ENCODE results near the gene KIF13A.
A peak's percentile ranks its signal among the peaks of the same experiment; 100 is the strongest.

Gene KIF13A

DNA sequence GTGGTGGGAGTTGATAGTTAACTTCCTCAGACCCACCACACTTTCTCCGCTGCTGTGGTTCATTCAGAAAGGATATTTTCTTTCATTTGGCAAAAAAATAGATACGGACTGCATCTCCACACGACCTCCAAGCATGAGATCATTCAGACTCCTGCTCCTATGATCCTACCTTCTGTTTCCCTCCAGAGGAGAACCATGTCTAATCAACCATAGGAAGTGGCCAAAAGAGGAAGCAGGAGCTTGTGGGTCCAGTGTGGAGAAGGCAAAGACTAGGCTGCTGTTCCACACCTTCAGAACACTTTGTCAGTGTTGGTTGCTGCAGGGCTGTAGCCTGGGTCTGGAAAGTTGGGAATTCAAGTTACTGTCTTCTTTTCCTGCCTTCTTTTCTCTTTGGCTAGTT lies 10.6 kb upstream of the KIF13A start:
- no peaks in the 10 kb centered on the region for H3K27me3 ChIP-seq (ENCODE audit: insufficient read depth, low read length, poor library complexity)
- H3K18ac ChIP-seq (ENCODE audit: low read length): no peak overlapping the region
- no peaks in the 10 kb centered on the region for H3K79me2 ChIP-seq (ENCODE audit: control insufficient read depth, insufficient read depth, low read length)
- H2BK15ac ChIP-seq (replicated peaks; ENCODE audit: low read depth): no peak overlapping the region
- H3K4ac ChIP-seq (ENCODE audit: low read depth, low read length): no peak overlapping the region
- no peak overlapping the region for H3K4me2 ChIP-seq (ENCODE audit: low read length)
- no peaks in the 10 kb centered on the region for H3K4me1 ChIP-seq (ENCODE audit: control insufficient read depth, low read depth, low read length)
- no peak overlapping the region for H3K9ac ChIP-seq (ENCODE audit: low read length)
- WGBS (ENCODE audit: extremely low coverage, insufficient coverage, low lambda C conversion rate): no CpG with 5 or more reads among the region's 3 CpGs
- H3K56ac ChIP-seq (ENCODE audit: low read length): no peak overlapping the region
- H3K27ac ChIP-seq (ENCODE audit: low read depth, low read length): no peak overlapping the region
- no peak overlapping the region for H2AK5ac ChIP-seq (ENCODE audit: low read length)
- H3K4me3 ChIP-seq (ENCODE audit: low read length): no peak overlapping the region
- H4K5ac ChIP-seq (ENCODE audit: low read length): no peak overlapping the region
- no peak for DNase-seq
- H3K79me1 ChIP-seq (ENCODE audit: low read length): no peaks in the 10 kb centered on the region
- H2BK120ac ChIP-seq (ENCODE audit: low read depth, low read length): no peak overlapping the region
- H3K36me3 ChIP-seq (ENCODE audit: control insufficient read depth, insufficient read depth, low read length): no peaks in the 10 kb centered on the region
- no peak overlapping the region for H4K8ac ChIP-seq (ENCODE audit: low read depth, low read length)
- H3K23ac ChIP-seq (ENCODE audit: low read length): no peak overlapping the region
- H2BK5ac ChIP-seq (ENCODE audit: low read length): no peak overlapping the region

DNA sequence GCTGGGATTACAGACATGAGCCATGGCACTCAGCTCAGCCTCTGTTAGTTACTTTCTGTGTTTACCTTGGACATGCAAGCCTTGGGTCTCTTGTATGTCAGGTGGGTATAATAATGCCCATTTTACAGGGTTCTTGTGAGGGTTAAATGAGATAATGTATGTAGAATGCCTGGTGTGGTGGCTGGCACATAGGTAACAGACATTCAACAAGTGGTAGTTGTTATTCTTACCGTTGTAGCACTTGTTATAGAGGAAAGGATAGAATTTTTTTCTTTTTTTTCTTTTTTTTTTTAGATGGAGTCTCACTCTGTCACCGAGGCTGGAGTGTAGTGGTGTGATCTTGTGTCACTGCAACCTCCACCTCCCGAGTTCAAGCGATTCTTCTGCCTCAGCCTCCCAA lies 8.0 kb upstream of the KIF13A start:
- no peak overlapping the region for H3K4me3 ChIP-seq (ENCODE audit: low read length)
- H3K4me2 ChIP-seq (ENCODE audit: low read length): no peak overlapping the region
- H2BK15ac ChIP-seq (replicated peaks; ENCODE audit: low read depth): no peak overlapping the region
- no peaks in the 10 kb centered on the region for H3K79me2 ChIP-seq (ENCODE audit: control insufficient read depth, insufficient read depth, low read length)
- H3K18ac ChIP-seq (ENCODE audit: low read length): no peak overlapping the region
- no peak overlapping the region for H3K9ac ChIP-seq (ENCODE audit: low read length)
- no CpG with 5 or more reads among the region's 4 CpGs for WGBS (ENCODE audit: extremely low coverage, insufficient coverage, low lambda C conversion rate)
- H3K23ac ChIP-seq (ENCODE audit: low read length): no peak overlapping the region
- H3K27ac ChIP-seq (ENCODE audit: low read depth, low read length): no peak overlapping the region
- no peaks in the 10 kb centered on the region for H3K36me3 ChIP-seq (ENCODE audit: control insufficient read depth, insufficient read depth, low read length)
- no peaks in the 10 kb centered on the region for H3K27me3 ChIP-seq (ENCODE audit: insufficient read depth, low read length, poor library complexity)
- no peak overlapping the region for H2AK5ac ChIP-seq (ENCODE audit: low read length)
- H4K5ac ChIP-seq (ENCODE audit: low read length): no peak overlapping the region
- no peak overlapping the region for H3K4ac ChIP-seq (ENCODE audit: low read depth, low read length)
- H4K8ac ChIP-seq (ENCODE audit: low read depth, low read length): no peak overlapping the region
- H3K79me1 ChIP-seq (ENCODE audit: low read length): no peaks in the 10 kb centered on the region
- no peak for DNase-seq
- H3K4me1 ChIP-seq (ENCODE audit: control insufficient read depth, low read depth, low read length): no peaks in the 10 kb centered on the region
- no peak overlapping the region for H2BK120ac ChIP-seq (ENCODE audit: low read depth, low read length)
- H2BK5ac ChIP-seq (ENCODE audit: low read length): no peak overlapping the region
- no peak overlapping the region for H3K56ac ChIP-seq (ENCODE audit: low read length)

DNA sequence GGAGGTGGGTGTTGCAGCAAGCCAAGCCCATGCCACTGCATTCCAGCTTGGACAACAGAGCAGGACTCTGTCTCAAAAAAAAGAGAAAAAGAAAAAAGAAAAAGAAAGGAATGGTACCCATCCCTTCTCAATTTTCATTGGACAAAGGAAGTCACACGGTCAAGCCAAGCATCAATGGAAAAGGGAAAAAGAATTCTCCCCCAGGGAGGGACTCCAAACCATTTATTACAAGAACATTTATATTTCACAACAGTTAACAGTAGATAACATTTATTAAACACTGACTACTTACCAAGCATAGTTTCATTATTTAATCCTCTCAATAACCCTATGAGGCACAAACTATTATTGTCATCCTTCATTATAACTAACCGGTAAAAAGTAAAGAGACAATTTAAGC lies 6.6 kb upstream of the KIF13A start:
- Histone ChIP-seq H3K18ac (ENCODE audit: low read length) (no peak overlapping the region), H3K4me1 (ENCODE audit: control insufficient read depth, low read depth, low read length) (no peaks in the 10 kb centered on the region), H3K27ac (ENCODE audit: low read depth, low read length) (no peak overlapping the region), H3K27me3 (ENCODE audit: insufficient read depth, low read length, poor library complexity) (no peaks in the 10 kb centered on the region), H3K79me1 (ENCODE audit: low read length) (no peaks in the 10 kb centered on the region), H3K56ac (ENCODE audit: low read length) (no peak overlapping the region), H2BK120ac (ENCODE audit: low read depth, low read length) (no peak overlapping the region), H3K36me3 (ENCODE audit: control insufficient read depth, insufficient read depth, low read length) (no peaks in the 10 kb centered on the region), H3K4me3 (ENCODE audit: low read length) (no peak overlapping the region), H3K4ac (ENCODE audit: low read depth, low read length) (no peak overlapping the region), H4K5ac (ENCODE audit: low read length) (no peak overlapping the region), H3K4me2 (ENCODE audit: low read length) (no peak overlapping the region), H2BK15ac (replicated peaks; ENCODE audit: low read depth) (no peak overlapping the region), H3K9ac (ENCODE audit: low read length) (no peak overlapping the region), H3K23ac (ENCODE audit: low read length) (no peak overlapping the region), H2AK5ac (ENCODE audit: low read length) (no peak overlapping the region), H3K79me2 (ENCODE audit: control insufficient read depth, insufficient read depth, low read length) (no peaks in the 10 kb centered on the region), H4K8ac (ENCODE audit: low read depth, low read length) (no peak overlapping the region), H2BK5ac (ENCODE audit: low read length) (no peak overlapping the region)
- WGBS (ENCODE audit: extremely low coverage, insufficient coverage, low lambda C conversion rate): no CpG with 5 or more reads among the region's 2 CpGs
- DNase-seq: no peak

DNA sequence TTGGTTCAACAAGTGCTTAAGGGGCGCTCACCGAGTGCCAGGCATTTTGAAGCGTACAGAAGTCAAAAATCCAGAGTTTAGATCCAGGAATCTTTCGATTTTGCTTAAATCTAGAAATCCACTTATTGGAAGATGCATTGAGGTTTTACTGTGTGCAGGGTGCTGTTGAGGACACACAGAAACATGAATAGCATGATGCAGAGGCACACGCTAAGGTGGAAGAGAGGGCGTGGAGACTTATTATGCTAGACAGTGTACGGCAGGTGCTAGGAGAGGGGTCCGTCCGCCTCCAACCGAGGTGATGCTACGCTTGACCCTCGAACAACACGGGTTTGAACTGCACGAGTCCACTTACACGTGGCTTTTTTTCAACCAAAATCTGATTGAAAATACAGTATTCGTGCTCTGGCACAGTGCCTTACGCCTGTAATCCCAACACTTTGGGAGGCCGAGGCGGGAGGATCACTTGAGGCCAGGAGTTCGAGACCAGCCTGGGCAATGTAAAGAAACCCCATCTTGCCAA lies 1.0 kb upstream of the KIF13A start:
- Histone ChIP-seq H2AK5ac (ENCODE audit: low read length) (no peak overlapping the region), H3K4ac (ENCODE audit: low read depth, low read length) (no peak overlapping the region), H4K5ac (ENCODE audit: low read length) (no peak overlapping the region), H3K4me3 (ENCODE audit: low read length) (no peak overlapping the region), H3K27ac (ENCODE audit: low read depth, low read length) (no peak overlapping the region), H4K8ac (ENCODE audit: low read depth, low read length) (no peak overlapping the region), H3K56ac (ENCODE audit: low read length) (no peak overlapping the region), H3K79me2 (ENCODE audit: control insufficient read depth, insufficient read depth, low read length) (peaks cover 8% of the 10 kb centered on the region), H3K27me3 (ENCODE audit: insufficient read depth, low read length, poor library complexity) (no peaks in the 10 kb centered on the region), H2BK120ac (ENCODE audit: low read depth, low read length) (no peak overlapping the region), H2BK15ac (replicated peaks; ENCODE audit: low read depth) (no peak overlapping the region), H3K23ac (ENCODE audit: low read length) (no peak overlapping the region), H3K79me1 (ENCODE audit: low read length) (peaks cover 1% of the 10 kb centered on the region), H2BK5ac (ENCODE audit: low read length) (no peak overlapping the region), H3K4me2 (ENCODE audit: low read length) (peak overlapping the region; percentile 69), H3K4me1 (ENCODE audit: control insufficient read depth, low read depth, low read length) (no peaks in the 10 kb centered on the region), H3K36me3 (ENCODE audit: control insufficient read depth, insufficient read depth, low read length) (no peaks in the 10 kb centered on the region), H3K9ac (ENCODE audit: low read length) (peak overlapping the region; percentile 82), H3K18ac (ENCODE audit: low read length) (no peak overlapping the region)
- WGBS (ENCODE audit: extremely low coverage, insufficient coverage, low lambda C conversion rate): no CpG with 5 or more reads among the region's 20 CpGs
- no peak for DNase-seq

DNA sequence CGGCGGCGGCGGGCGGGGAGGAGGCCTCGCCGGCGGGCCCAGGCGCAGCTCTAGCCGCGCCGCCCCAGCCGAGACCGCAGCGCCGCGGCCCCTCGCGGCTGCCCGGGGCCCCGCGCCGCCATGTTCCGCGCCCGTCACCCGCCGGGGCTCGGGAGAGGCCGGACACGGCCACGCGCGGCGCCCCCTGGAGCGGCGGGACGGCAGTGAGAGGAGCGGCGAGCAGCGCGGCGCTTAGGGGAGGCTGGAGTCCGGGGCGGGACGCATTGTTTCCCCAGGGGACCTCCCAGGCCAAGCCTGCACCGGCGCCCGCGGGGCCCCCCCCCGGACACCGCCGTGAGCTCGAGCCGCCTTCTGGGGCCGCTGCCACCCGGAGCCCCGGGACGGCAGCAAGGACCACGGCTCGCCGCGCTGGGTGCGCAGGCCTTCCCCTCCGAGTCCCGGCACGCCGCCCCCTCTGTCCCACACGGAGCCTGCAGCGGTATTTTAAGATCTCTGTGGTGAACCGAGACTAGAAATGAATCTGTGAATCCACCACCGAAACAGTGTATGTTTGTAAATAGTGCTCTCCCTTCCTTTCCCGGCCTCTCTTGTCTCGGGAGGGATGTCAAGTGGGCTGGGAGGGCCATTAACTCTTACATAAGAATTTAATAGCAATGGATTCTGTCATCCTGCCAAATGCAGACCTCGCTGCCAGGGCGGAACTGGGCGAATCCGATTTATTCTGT lies 424 bp upstream of the KIF13A start:
- Histone ChIP-seq H3K4me2 (ENCODE audit: low read length) (peak overlapping the region; percentile 69), H3K36me3 (ENCODE audit: control insufficient read depth, insufficient read depth, low read length) (no peaks in the 10 kb centered on the region), H3K79me1 (ENCODE audit: low read length) (peaks cover 1% of the 10 kb centered on the region), H3K23ac (ENCODE audit: low read length) (no peak overlapping the region), H3K56ac (ENCODE audit: low read length) (peak overlapping the region; percentile 90), H2BK120ac (ENCODE audit: low read depth, low read length) (peak overlapping the region; percentile 96), H3K27ac (ENCODE audit: low read depth, low read length) (peak overlapping the region; percentile 51), H3K27me3 (ENCODE audit: insufficient read depth, low read length, poor library complexity) (no peaks in the 10 kb centered on the region), H4K8ac (ENCODE audit: low read depth, low read length) (no peak overlapping the region), H3K79me2 (ENCODE audit: control insufficient read depth, insufficient read depth, low read length) (peaks cover 8% of the 10 kb centered on the region), H3K4me3 (ENCODE audit: low read length) (peak overlapping the region; percentile 49), H3K4me1 (ENCODE audit: control insufficient read depth, low read depth, low read length) (no peaks in the 10 kb centered on the region), H2BK5ac (ENCODE audit: low read length) (no peak overlapping the region), H3K18ac (ENCODE audit: low read length) (peak overlapping the region; percentile 99), H2BK15ac (replicated peaks; ENCODE audit: low read depth) (no peak overlapping the region), H4K5ac (ENCODE audit: low read length) (no peak overlapping the region), H3K9ac (ENCODE audit: low read length) (peak overlapping the region; percentile 82), H3K4ac (ENCODE audit: low read depth, low read length) (peak overlapping the region; percentile 99), H2AK5ac (ENCODE audit: low read length) (no peak overlapping the region)
- no CpG with 5 or more reads among the region's 78 CpGs for WGBS (ENCODE audit: extremely low coverage, insufficient coverage, low lambda C conversion rate)
- DNase-seq: peak; percentile 58
